Measurements from ENCODE around the gene ENTPD8.

DNA sequence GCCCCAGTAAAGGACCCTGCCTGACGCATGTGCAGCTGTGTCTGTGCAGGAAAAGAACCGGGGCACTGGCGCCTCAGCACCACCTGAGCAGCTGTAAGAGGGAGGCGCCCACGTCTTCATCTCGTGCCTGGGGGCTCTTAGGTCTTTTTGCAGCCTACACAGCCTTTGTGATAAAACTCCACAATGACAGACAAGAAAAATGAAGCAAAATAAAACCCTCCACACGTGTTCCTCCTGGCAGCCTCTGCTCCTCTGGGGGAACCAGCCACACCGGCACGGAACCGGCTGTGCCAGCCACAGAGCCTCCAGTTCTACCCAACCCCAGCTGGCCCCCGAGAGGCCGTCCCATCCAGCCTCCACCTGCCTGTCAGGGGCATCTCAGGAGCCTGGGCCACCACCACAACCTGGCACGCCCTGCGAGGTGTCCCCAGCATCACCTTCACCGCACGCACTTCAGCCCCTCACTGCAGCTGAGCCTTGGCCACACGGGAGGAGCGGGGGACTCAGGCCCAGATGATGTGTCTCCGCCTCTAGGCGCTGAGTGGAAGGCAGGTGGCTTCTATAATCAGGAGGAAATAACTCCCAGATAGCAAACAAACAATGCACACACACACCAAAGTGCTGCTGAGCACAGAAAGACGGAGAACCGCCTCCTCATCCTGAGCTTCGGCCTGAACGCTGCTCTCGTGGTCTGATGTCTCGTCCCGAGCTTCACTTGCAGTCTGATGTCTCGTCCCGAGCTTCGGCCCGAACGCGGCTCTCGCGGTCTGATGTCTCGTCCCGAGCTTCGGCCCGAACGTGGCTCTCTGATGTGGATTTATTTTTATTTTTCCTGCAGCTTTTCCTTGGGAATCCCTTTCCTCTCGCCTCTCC lies 46.5 kb upstream of the ENTPD8 start:
- TF ChIP-seq, protein P1, sequence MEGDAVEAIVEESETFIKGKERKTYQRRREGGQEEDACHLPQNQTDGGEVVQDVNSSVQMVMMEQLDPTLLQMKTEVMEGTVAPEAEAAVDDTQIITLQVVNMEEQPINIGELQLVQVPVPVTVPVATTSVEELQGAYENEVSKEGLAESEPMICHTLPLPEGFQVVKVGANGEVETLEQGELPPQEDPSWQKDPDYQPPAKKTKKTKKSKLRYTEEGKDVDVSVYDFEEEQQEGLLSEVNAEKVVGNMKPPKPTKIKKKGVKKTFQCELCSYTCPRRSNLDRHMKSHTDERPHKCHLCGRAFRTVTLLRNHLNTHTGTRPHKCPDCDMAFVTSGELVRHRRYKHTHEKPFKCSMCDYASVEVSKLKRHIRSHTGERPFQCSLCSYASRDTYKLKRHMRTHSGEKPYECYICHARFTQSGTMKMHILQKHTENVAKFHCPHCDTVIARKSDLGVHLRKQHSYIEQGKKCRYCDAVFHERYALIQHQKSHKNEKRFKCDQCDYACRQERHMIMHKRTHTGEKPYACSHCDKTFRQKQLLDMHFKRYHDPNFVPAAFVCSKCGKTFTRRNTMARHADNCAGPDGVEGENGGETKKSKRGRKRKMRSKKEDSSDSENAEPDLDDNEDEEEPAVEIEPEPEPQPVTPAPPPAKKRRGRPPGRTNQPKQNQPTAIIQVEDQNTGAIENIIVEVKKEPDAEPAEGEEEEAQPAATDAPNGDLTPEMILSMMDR (conservative IDR thresholded peaks at IDR 0.05; ENCODE audit: low read length): no peak
- no peak for TF ChIP-seq EZH2phosphoT487 (IDR thresholded peaks at IDR 0.05; ENCODE audit: borderline replicate concordance, low read depth, low read length)
